D721Med (cell line): ENCODE measurements around the gene TGM3.

ENCODE experiments used
- DNase-seq: peaks from one replicate; pipeline ENCODE4 v3.0.0; 2011; ENCODE audit warnings: low spot score; ENCODE audit not compliant: insufficient read length
- FAIRE-seq: peaks from 2 replicates; lab custom pipeline; 2011; peaks lifted over from hg19 to GRCh38; lab: Jason Lieb, UNC
- CTCF ChIP-seq: IDR thresholded peaks from 2 replicates; pipeline ENCODE4 v1.5.1; 2012; ENCODE audit warnings: mild to moderate bottlenecking, control low read depth; ENCODE audit not compliant: insufficient read depth; ENCODE audit errors: missing control alignments

The TGM3 gene

GRCh38 chr20:2295886-2296515, at the start of gene TGM3:
TSS of gene TGM3 (plus strand) at chr20:2296001. CDS start at chr20:2296064, 63 bp downstream.
- FAIRE-seq = no peak
- no peak for TF ChIP-seq CTCF
- DNase-seq = no peak

- FAIRE-seq (no peak), DNase-seq (no peak)
- TF ChIP-seq CTCF = no peak
Measured at GRCh38 chr20:2246069-2246491, 49.7 kb upstream of the TGM3 start.

GRCh38 chr20:2248837-2249236, 47.0 kb upstream of the TGM3 start:
- DNase-seq = no peak
- FAIRE-seq = no peak
- no peak for TF ChIP-seq CTCF

- TF ChIP-seq CTCF = no peak
- FAIRE-seq (no peak), DNase-seq (no peak)
Measured at GRCh38 chr20:2249935-2250334, 45.9 kb upstream of the TGM3 start.

GRCh38 chr20:2252419-2252997, 43.3 kb upstream of the TGM3 start:
- FAIRE-seq = no peak
- TF ChIP-seq CTCF = no peak
- no peak for DNase-seq

GRCh38 chr20:2253256-2253655, 42.5 kb upstream of the TGM3 start:
- no peak for FAIRE-seq
- no peak for TF ChIP-seq CTCF
- no peak for DNase-seq

- no peak for TF ChIP-seq CTCF
- DNase-seq = no peak
- no peak for FAIRE-seq
Measured at GRCh38 chr20:2254333-2254732, 41.5 kb upstream of the TGM3 start.
